Spleen (tissue), 11 donors: ENCODE measurements around the gene TOR4A. TPM values are rescaled to one million over a fixed set of nuclear protein-coding genes. Genes with fewer than 3 reads are reported as not detected.

Experiments
- DNase-seq: peaks from one replicate; pipeline ENCODE4 v3.0.0-alpha.2; 2020
- H3K27ac ChIP-seq, 8 donors: fragments of 200-600 bp; sonication (generic) in 7 of 8; 1 replicate in 4 of 8; 2 replicates in 4 of 8; pipeline versions ENCODE4 v1.5.0 to v1.8.0; 2016 to 2021; ENCODE audit warnings: inconsistent platforms in 4 of 8, mild to moderate bottlenecking in 4 of 8, moderate library complexity in 1 of 8
- H3K27me3 ChIP-seq, 7 donors: fragments of 200-600 bp; sonication (generic) in 6 of 7; replicated peaks in 1 of 7; 1 replicate in 4 of 7; 2 replicates in 3 of 7; pipeline versions ENCODE4 v1.5.0 to v1.8.0; 2016 to 2021; ENCODE audit warnings: inconsistent platforms in 3 of 7, mild to moderate bottlenecking in 1 of 7
- H3K36me3 ChIP-seq, 6 donors: fragments of 200-600 bp; sonication (generic) in 5 of 6; 1 replicate in 4 of 6; 2 replicates in 2 of 6; pipeline versions ENCODE4 v1.5.0 to v1.8.0; 2016 to 2021; ENCODE audit warnings: inconsistent platforms in 2 of 6
- H3K4me1 ChIP-seq, 6 donors: fragments of 200-600 bp; sonication (generic) in 5 of 6; 1 replicate in 3 of 6; 2 replicates in 3 of 6; pipeline versions ENCODE4 v1.5.0 to v1.8.0; 2016 to 2021; ENCODE audit warnings: inconsistent platforms in 3 of 6
- H3K4me3 ChIP-seq, 8 donors: fragments of 200-600 bp; sonication (generic) in 7 of 8; 1 replicate in 4 of 8; 2 replicates in 4 of 8; pipeline versions ENCODE4 v1.5.0 to v1.8.0; 2016 to 2021; ENCODE audit warnings: inconsistent platforms in 4 of 8, mild to moderate bottlenecking in 4 of 8, moderate library complexity in 2 of 8
- H3K9me3 ChIP-seq, 8 donors: fragments of 200-600 bp; sonication (generic) in 7 of 8; 1 replicate in 4 of 8; 2 replicates in 4 of 8; pipeline versions ENCODE4 v1.5.0 to v1.8.0; 2016 to 2021; ENCODE audit warnings: inconsistent platforms in 4 of 8
- POLR2A ChIP-seq, 3 donors: fragments of 450-650 bp; IDR thresholded peaks; one replicate each; pipeline ENCODE4 v1.5.1; 2017; ENCODE audit warnings: antibody characterized with exemption in 3 of 3, mild to moderate bottlenecking in 1 of 3
- POLR2AphosphoS5 ChIP-seq, 3 donors: sonication (generic); formaldehyde crosslinking; IDR thresholded peaks; one replicate each; pipeline ENCODE4 v1.5.1; 2017; ENCODE audit warnings: antibody characterized with exemption in 3 of 3
- WGBS, 5 donors: extraction: QIAGEN DNeasy Blood & Tissue Kit in 3 of 5; methylation state at CpG; one replicate each; pipeline versions ENCODE4 v1.1.5 to v1.1.7; 2013 to 2018; 5-methylcytosine and 5-hydroxymethylcytosine counted together
- intact Hi-C: fragments of 100-400 bp; cut with DNase I; formaldehyde crosslinking; loops from one replicate; pipeline ENCODE4 v1.15.0; 2023; ENCODE audit warnings: low total_unique reads
- polyA plus RNA-seq, 3 donors: library from polyadenylated mRNA; stranded (reverse); fragments of 200-250 nt; gene quantifications; one replicate each; pipeline ENCODE4 v1.2.1, GENCODE V29; 2013
- total RNA-seq, 7 donors: library from RNA; depleted of rRNA in 3 of 7; stranded (reverse); fragments of >200 nt in 3 of 7; fragmentation: NEBNext Ultra II Directional in 4 of 7; extraction: Animal tissue kit (Norgen Biotek cat#: 25700) in 4 of 7; gene quantifications; one replicate each; pipeline versions ENCODE4 v1.1.0 to v1.2.1, GENCODE V29; 2016 to 2021
- TF ChIP-seq, protein P1 (sequence below), 11 experiments: fragments of 200-600 bp in 7 of 11; fragments of 450-650 bp in 4 of 11; sonication (generic) in 4 of 11; IDR thresholded peaks in 8 of 11; conservative IDR thresholded peaks in 3 of 11; 1 replicate in 7 of 11; 2 replicates in 4 of 11; pipeline versions ENCODE4 v1.4.0 to v1.8.0; 2016 to 2021; ENCODE audit warnings: antibody characterized with exemption in 11 of 11, inconsistent platforms in 4 of 11, mild to moderate bottlenecking in 1 of 11
- donor health status: healthy with polysubstance abuse.
- donor health status: DM: no; HTN: no; CAD: no; lungs with moderate emphysema.
- donor health status: DM: no; HTN: no; CAD: no.
- donor health status: Bipolar disorder and iron deficiency.
- donor health status: healthy.
- donor health status: DM: no; HTN: no; CAD: no.
- donor health status: DM: yes; HTN: yes; CAD: no.

The TOR4A gene
- total and polyA plus RNA-seq, 10 donors: 3.2 to 39.9 (median 26.2) TPM

DNA sequence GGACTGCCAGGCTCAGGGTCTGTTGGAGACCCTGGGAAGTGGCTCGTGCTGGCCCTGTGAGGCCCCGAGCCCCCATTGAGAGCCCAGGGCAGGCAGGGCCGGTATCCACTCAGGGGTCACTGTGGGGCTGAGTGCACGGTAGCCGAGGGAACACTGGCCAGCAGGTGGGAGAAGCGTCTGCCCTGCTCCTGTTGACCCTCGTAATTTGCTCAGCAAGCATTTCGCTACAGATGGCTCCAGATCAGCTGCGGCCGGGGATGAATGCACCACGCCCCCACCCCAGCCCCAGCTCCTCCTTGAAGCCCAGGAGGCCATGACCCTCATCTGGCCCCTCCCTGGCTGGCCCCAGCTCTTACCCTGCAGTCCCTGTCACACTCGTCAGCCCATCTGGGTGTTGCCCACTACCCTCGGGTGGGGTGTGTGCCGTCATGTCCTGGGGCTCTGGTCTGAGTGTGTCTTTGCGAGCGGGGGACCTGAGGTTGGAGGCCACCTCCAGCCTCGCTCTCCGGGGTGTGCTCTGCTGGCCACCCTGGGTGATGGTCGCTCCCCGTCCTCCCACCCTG, 30.6 kb downstream of the TOR4A start:
- Histone ChIP-seq H3K27me3 (peaks cover 0 to 48% (median 5%) of the 10 kb centered on the region in 7 donors), H3K4me1 (peaks cover 26 to 69% (median 47%) of the 10 kb centered on the region in 6 donors), H3K9me3 (no peaks in the 10 kb centered on the region), H3K27ac (no peak overlapping the region), H3K4me3 (no peak overlapping the region), H3K36me3 (no peaks in the 10 kb centered on the region)
- intact Hi-C loops: no loop called here
- 75 to 84% (median 77%) methylated on average over 9 to 20 of the region's 20 CpGs for WGBS, 5 donors
- DNase-seq: no peak
- no peak for TF ChIP-seq POLR2A (IDR thresholded peaks at IDR 0.05)
- TF ChIP-seq, protein P1, sequence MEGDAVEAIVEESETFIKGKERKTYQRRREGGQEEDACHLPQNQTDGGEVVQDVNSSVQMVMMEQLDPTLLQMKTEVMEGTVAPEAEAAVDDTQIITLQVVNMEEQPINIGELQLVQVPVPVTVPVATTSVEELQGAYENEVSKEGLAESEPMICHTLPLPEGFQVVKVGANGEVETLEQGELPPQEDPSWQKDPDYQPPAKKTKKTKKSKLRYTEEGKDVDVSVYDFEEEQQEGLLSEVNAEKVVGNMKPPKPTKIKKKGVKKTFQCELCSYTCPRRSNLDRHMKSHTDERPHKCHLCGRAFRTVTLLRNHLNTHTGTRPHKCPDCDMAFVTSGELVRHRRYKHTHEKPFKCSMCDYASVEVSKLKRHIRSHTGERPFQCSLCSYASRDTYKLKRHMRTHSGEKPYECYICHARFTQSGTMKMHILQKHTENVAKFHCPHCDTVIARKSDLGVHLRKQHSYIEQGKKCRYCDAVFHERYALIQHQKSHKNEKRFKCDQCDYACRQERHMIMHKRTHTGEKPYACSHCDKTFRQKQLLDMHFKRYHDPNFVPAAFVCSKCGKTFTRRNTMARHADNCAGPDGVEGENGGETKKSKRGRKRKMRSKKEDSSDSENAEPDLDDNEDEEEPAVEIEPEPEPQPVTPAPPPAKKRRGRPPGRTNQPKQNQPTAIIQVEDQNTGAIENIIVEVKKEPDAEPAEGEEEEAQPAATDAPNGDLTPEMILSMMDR (IDR thresholded peaks at IDR 0.05 in 8 of 11, conservative IDR thresholded peaks at IDR 0.05 in 3 of 11): no peak
- TF ChIP-seq POLR2AphosphoS5 (IDR thresholded peaks at IDR 0.05): peak in 1 of 3 donors; percentile 16

DNA sequence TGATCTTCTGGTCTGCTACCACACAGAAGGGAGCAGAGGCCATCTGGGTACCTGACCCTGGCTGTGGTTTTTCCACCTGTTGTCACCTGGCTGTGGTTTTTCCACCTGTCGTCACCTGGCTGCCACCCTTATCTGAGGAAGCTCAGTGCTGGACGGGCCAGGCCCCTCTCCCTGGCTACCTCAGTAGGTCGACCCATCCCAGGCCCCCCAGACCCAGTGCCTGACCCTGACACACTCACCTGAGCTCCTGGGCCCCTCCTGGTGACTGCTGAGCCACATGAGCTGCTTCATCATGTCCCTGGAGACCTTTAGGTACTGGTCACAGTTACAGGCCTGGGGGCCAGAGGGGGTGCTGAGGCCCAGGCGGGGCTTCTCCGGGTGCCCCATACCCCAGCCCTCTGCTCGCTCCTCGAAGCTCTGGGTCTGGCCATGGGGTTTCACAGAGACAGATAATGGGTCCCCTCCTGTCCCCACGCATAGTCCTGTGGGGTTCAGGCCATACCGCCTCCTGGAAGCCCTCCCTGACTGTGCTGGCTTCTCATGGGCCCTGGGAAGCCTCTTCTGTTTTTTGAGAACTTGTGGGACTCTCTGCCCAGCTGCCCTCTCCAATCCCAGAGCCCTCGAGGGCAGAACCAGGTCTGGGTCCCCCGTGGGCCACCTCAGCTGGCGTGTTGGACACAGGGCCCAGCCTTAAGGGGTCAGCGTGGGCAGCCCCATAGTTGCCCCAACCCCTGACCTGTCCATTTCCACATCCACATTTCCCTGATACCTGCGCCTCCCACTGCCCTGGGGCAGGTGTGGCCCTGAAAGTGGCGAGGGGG, 32.1 kb downstream of the TOR4A start:
- no peaks in the 10 kb centered on the region for H3K36me3 ChIP-seq
- 84 to 92% (median 86%) methylated on average over 11 to 15 of the region's 15 CpGs for WGBS, 5 donors
- no peak overlapping the region for H3K27ac ChIP-seq
- no peak overlapping the region for H3K4me3 ChIP-seq
- peaks cover 24 to 56% (median 33%) of the 10 kb centered on the region in 6 donors for H3K4me1 ChIP-seq
- intact Hi-C loops: no loop called here
- peak; percentile 44 for DNase-seq
- no peaks in the 10 kb centered on the region for H3K9me3 ChIP-seq
- peaks cover 0 to 35% (median 5%) of the 10 kb centered on the region in 7 donors for H3K27me3 ChIP-seq
- TF ChIP-seq, protein P1 (IDR thresholded peaks at IDR 0.05 in 8 of 11, conservative IDR thresholded peaks at IDR 0.05 in 3 of 11): no peak
- TF ChIP-seq POLR2A (IDR thresholded peaks at IDR 0.05) (no peak), POLR2AphosphoS5 (IDR thresholded peaks at IDR 0.05) (no peak)

DNA sequence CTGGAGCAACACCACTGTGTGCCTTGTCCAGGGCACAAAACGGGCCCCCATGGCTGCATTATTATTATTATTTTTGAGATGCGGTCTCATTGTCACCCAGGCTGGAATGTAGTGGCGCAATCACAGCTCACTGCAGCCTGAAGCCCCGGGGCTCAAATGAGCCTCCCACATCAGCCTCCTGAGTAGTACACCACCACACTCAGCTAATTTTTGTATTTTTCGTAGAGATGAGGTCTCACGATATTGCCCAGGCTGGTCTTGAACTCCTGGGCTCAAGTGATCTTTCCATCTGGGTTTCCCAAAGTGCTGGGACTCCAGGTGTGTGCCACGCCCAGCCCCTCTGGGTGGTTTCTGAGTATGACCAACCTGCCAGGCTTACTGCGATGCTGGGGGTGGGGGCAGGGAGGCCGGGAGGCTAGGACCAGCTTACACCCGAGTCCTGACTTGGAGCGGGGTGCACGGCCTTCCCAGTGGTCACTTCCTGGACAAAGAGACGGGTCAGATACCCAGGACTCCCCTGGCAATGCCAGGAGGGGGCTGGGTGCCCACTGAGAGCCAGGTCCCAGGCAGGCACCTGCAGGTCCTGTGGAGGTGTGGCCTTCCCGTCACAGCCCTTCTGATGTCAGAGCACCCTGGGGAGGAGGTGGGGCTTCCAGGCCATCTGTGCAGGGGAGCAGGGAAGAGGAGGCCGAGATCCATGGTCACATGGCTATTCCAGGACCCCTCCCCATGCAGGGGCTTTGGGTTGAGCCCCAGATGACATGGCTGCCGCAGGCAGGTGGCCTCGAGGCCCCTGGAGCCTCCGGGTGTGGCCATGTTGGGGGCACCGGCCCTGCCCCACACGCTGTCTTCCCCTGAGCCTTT, 32.9 kb downstream of the TOR4A start:
- Histone ChIP-seq H3K4me3 (no peak overlapping the region), H3K27me3 (peaks cover 0 to 35% (median 5%) of the 10 kb centered on the region in 7 donors), H3K36me3 (no peaks in the 10 kb centered on the region), H3K27ac (no peak overlapping the region), H3K4me1 (peaks cover 16 to 56% (median 32%) of the 10 kb centered on the region in 6 donors), H3K9me3 (no peaks in the 10 kb centered on the region)
- DNase-seq: peak; percentile 71
- intact Hi-C loops: no loop called here
- WGBS, 5 donors: 77 to 85% (median 80%) methylated on average over 14 to 20 of the region's 20 CpGs
- TF ChIP-seq POLR2AphosphoS5 (IDR thresholded peaks at IDR 0.05) (no peak), POLR2A (IDR thresholded peaks at IDR 0.05) (no peak)
- TF ChIP-seq, protein P1 (IDR thresholded peaks at IDR 0.05 in 8 of 11, conservative IDR thresholded peaks at IDR 0.05 in 3 of 11): no peak
